ENCODE data around the gene CHRM2. TPM values are rescaled to one million over a fixed set of nuclear protein-coding genes. Genes with fewer than 3 reads are reported as not detected.

Gene CHRM2
- total RNA-seq, 1 donor from 2014 or later = 72.1 TPM

DNA sequence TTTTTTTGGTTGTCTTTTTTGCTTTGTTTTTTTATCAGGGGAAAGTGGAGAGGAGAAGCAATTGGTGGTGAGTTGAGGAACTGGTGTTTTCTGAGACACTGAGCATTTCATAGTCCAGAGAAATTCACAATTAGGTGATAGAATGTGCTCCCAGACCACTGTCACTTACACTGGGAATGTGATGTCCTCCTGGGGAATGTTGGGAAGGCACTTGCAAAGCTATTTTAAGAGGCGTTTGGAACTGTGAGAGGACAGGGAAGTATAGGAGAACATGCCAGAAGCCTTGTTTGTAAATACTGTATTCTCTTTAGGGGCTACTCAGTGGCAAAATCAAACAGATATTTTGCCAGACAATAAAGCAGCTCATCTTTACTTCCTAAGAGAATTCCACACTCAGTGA is 16.0 kb downstream of the CHRM2 start:
- intact Hi-C loops (cut with DNase I) = no loop called here
- DNase-seq = no peak
- ATAC-seq (ENCODE audit: poor library complexity) = peak; percentile 87

DNA sequence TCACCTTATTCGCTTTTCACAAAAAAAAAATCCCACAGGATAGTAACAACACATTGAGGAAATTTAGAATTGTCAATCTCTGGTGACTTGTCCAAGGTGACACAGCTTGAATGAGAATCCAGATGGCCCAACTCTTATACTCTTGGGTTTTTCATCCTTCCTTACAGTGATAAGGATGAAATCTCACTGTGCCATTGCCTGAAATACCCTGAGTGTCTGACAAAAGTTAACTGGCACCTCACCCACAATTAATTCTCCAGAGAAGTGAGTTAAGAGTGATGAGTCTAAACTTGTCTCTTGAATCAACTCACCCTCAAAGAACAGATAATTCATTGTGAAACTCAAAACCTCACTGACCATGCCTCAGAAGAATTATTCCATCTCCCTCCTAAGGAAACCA is 18.9 kb downstream of the CHRM2 start:
- intact Hi-C loops (cut with DNase I) = no loop called here
- ATAC-seq (ENCODE audit: poor library complexity) (no peak), DNase-seq (no peak)

DNA sequence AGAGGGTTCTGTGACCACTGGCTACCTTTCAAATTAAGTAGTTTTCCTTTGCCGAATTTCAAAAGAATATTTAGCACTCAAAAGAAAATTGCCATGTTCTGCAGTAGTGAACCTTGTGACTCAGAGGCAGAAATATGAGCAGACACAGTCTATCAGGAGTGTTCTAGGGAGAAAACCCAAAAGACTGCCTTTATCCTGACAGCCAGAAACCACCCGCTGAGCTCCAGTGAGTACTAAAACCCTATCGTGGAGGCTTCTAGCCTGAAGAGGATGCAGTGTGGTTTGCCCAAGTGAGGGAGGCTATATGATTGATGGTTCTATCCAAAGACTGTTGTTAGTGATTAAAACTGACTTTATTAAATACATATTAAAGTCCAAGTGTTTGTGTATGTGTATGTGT is 21.9 kb downstream of the CHRM2 start:
- ATAC-seq (ENCODE audit: poor library complexity) (no peak), DNase-seq (no peak)
- intact Hi-C loops (cut with DNase I) = no loop called here

DNA sequence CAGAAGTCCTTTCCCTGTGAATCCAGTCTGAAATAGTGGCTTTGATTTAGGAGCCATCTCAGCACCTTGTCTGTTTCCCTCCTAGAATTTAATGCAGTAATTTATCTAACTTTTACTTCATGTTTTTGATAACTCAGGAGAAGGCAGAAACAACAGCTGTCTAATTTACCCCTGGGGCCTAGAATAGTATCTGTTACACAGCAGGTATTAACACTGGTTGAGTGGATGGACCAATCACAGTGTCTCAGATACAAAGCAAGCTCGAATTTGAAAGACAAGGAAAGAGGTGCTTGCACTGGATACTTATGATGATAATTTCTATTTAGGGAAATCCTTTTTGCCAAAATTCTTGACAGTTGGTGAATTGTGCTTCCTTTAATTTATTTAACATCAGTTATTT is 23.4 kb downstream of the CHRM2 start:
- DNase-seq (no peak), ATAC-seq (ENCODE audit: poor library complexity) (no peak)
- intact Hi-C loops (cut with DNase I) = no loop called here

DNA sequence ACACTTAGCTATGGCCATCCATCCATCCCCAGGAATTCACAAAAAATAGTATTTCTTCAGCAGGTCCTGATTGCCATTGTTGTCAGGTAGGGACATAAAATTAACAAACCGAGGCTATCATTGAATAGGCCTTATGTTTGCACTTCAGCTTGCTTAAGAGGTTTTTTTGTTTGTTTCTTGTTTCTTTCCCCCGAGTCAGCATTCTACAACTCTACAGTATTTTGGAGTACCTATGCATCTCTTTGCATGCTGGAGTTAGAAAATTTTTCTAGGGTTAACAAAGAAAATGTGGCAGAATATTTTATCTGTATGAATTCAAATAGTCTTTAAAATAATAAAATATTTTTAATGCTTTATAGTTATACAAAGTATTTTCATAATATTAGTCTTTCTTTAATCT is 26.3 kb downstream of the CHRM2 start:
- no peak for ATAC-seq (ENCODE audit: poor library complexity)
- intact Hi-C loops (cut with DNase I) = no loop called here

DNA sequence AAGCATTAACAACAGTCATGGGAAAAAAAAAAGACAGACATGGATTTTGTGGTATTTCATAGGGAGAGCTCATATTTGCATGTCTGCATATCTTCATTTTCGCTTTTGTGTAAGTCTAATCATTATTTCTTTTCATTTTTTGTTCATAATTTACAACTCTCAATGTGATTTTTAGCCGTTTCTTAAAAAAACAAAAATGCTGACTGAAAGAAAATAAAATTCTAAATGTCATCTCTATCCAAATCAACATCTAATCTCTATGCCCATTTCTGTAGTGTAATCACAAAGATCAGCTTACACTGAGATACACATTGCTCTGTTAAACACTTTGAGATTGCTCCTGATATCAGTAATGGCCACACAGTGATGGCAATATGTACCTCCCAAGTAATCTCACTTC is 29.2 kb downstream of the CHRM2 start:
- intact Hi-C loops (cut with DNase I) = no loop called here
- ATAC-seq (ENCODE audit: poor library complexity) (no peak), DNase-seq (no peak)

More for the DNA sequence above, 26.3 kb downstream of the CHRM2 start:
- DNase-seq = no peak

DNA sequence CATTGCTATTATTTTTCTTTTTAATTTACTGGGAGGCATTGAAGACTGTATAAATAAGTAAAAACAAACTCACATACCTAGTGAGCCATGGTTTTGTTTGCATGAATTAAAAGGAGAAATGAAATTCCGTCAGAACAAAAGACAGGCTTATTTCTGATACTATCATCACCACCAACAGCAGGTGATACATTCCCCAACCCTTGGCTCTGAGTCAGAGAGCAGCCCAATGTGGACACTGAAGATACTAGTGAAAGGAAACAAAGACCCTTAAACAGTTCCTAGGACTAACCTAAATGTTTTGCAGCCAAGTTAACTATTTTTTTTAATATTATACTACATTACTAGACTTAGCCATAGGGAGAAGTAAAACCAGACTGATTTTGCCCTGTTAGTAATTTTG is 31.6 kb downstream of the CHRM2 start:
- intact Hi-C loops (cut with DNase I) = no loop called here
- ATAC-seq (ENCODE audit: poor library complexity) (peak; percentile 48), DNase-seq (no peak)

DNA sequence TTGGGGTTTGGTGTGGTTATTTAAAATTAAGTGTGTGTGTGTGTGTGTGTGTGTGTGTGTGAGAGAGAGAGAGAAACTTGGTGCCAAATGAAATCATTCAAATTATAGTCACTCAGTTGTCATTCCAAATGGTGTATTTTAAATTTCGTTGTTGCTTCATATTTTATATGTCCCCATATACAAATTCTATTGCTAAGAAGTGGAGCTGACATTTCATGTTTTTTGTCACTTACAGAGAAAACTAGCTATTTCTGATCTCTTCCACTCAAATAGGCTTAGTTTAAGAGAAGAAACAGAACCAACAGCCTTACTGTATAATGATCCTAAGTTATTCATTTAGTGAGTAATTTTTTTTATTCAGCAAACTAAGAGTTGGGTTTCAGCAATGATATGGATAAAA is 42.3 kb downstream of the CHRM2 start:
- intact Hi-C loops (cut with DNase I) = no loop called here
- ATAC-seq (ENCODE audit: poor library complexity) (no peak), DNase-seq (no peak)

DNA sequence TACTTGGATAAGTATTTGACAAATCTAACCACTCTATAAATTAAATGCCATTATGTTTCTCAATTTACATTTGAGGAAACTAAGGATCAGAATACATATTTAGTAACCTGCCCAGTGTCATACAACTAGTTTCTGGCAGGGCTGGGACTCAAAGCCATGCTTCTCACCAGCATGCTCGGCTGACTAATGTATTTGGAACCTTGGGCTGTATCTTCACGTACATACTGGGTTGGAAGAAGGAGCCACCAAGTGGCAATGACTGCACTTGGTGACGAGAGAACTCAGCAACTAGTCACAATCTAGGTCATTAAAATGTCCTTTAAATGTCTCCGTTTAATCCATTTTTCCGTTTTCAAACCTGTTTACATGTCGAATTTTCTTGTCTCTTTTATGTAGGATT is 42.9 kb downstream of the CHRM2 start:
- intact Hi-C loops (cut with DNase I) = no loop called here
- ATAC-seq (ENCODE audit: poor library complexity) (peak; percentile 57), DNase-seq (no peak)

DNA sequence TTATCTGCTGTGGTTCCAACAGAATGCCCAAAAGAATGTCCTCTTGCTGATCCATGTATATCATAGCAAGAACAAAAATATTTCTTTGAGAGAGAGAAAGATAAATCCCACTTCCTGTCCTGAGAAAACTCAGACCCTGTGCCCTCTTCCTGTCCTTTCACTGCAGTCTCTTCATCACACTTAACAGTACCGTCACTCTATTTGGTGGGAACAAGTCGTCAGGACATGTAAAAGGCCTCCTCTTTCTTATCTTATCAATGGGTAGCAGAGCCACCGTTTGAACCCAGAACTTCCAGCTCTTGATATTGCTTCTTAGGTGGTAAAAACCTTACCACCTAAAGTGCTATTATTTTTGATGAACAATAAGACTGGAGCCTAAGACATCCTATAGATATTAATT is 43.9 kb downstream of the CHRM2 start:
- DNase-seq (no peak), ATAC-seq (ENCODE audit: poor library complexity) (no peak)
- intact Hi-C loops (cut with DNase I) = no loop called here

DNA sequence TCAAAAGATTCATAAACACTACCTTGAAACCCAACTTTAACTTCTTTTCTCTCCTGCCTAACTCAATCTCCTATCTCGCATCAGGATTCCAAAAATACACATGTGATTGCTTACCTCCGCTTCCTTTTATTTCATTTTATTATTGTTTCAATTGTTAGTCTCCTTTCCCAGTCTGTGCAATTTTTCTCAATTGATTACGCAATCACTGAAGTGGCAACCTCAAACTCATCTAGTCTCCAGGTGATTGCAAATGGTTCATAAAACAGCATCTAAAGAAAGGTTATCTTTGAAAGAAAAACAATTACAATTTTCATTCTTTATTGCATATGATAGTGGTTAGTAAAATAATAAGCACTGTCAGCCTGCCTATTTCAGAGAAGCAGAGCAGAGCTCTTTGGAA is 45.6 kb downstream of the CHRM2 start:
- intact Hi-C loops (cut with DNase I) = no loop called here
- DNase-seq = no peak
- ATAC-seq (ENCODE audit: poor library complexity) = no peak

DNA sequence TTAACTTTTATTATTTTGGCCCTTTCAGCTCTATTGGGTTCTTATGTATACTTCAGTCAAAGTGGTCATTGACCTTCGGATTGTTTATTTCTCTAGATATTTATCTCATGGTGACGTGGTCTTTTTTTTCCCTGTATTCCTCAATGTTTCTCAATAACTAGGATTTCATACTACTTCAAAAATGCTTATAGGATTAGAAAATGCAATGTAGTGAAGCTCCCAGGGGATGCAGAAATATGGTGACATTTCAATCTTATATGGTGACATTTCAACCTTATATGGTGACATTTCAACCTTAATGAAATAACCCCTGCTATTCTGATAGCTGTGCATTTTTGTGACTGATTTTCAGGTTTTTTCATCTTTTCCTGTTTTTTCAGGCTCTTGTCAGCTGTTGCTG is 51.4 kb downstream of the CHRM2 start:
- DNase-seq (no peak), ATAC-seq (ENCODE audit: poor library complexity) (no peak)
- intact Hi-C loops (cut with DNase I) = no loop called here

DNA sequence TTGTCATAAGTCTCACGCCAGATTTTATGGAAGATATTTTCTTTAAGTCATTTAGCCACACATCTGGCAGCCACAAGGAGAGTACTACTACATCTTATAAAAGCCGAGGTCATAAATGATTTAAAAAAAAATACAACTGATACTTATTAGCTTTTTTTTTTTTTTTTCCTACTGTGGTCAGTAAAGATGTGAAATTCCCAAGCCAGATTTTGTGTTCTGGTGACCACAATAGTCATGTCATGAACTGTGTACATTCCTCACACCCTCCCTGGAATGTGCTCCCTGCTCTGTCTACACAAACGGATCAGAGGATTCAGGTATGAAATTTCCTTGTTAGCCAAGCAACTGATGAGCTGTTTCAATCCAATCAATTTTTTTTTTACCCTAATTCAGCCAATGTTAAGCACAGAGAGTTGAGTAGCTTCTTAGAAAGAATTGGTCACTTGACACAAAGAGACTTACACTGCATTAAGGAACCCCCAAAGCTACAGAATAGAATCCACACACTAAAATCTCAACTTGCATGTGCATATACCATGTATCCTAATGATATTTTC is 54.7 kb downstream of the CHRM2 start:
- DNase-seq = no peak
- intact Hi-C loops (cut with DNase I) = no loop called here
- ATAC-seq (ENCODE audit: poor library complexity) = no peak

DNA sequence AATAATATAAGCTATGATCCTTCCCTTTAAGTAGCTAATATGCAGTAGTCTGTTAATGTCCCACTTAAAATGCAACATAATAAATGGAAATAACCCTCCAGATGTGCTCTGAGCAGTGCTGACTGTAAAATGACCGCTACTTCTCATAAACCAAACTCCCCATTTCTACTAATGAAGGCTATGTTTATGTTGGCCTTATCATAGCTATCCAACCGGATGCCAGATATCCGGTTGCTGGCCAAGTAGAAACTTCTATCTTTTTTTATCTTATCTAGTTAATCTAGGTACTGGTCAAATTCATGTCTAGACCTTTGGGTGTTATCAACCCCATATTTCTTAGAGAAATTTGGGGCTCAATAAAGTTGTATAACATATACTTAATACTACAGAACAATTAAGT is 56.6 kb downstream of the CHRM2 start:
- ATAC-seq (ENCODE audit: poor library complexity) (no peak), DNase-seq (no peak)
- intact Hi-C loops (cut with DNase I) = no loop called here

DNA sequence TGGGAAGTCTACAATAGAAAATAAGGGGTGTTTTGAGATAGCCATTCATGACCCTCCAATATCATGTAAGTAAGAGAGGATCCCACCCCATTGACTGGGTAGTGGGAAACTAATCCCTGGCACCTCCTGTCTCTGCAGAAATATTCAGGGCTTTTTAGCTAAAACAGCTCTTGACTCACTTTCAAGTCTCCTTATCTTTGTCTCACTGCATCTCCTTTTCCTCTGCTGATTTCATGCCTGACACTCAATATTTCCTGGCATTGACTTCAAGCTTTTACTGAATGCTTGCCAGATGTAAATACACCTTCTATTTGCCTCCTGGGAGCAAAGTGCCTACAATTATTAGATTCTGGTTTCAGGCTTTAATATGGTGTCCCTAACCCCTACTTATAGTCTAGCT is 57.1 kb downstream of the CHRM2 start:
- ATAC-seq (ENCODE audit: poor library complexity) (peak; percentile 26), DNase-seq (no peak)
- intact Hi-C loops (cut with DNase I) = no loop called here

DNA sequence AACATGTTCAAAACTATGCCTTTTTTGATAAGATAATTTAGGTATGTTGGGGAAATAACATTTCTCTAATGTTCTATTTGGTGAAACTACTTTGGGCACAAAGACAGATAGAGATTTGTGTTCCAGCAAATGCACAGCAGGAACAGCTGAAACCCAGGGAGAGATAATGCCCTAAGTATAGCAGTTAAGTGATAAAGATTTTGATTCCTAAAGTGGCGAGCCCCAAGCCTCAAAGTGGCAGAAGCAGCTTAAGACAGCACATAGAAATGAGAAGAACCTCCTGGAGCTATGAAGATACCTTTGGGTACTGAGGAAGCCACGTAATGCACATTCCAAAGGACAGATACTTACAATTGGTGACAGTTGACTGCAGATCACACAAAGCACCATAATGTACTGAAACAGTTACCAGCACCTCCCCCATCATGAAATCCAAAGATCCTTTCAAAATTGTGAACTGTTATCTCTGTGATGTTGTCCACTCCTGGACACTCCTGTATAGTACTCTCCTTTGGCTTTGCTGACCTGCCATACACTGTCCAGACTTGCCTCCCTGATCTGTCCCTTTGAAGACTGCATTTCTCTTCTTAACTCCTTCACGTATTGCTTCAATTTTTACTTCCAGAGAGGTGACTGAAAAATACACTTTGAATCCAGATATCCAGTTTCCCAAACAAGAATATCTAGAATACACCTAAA is 62.9 kb downstream of the CHRM2 start:
- intact Hi-C loops (cut with DNase I) = no loop called here
- no peak for DNase-seq
- peak; percentile 47 for ATAC-seq (ENCODE audit: poor library complexity)

DNA sequence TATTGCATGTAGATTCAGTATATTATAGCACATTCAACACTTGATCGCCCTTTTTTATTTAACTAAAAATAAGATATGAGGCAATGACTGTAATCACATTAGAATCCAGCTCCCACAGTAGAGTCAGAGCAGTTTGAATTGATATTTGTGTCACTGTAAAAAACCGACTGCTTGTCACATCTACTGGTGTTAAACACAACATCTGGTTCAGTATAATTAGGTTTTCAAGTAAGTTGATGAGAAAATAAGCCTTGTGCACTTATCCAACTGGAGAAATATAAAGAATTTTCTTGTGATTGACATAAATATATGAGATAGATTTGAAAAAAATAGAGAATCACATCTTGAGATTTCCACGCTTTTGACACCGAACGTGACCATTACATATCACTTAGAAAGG is 69.0 kb downstream of the CHRM2 start:
- intact Hi-C loops (cut with DNase I) = no loop called here
- no peak for DNase-seq
- no peak for ATAC-seq (ENCODE audit: poor library complexity)

DNA sequence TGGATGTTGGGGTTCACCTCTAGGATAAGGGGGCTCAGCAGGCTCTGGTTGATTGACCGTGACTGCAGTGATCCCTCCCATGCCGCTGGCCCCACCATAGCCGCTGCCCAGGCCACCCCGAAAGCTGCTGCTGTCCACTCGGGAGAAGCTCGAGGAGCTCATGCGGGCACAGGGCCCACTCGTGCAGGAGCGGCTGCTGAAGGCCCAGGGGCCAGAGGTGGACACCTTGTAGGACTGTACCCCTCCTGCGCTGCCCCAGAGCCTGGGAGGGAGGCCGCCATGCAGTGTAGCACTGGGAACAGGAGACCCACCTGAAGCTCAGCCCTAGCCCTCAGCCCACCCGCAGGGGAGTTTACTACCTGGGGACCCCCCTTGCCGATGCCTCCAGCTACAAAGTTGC is 70.0 kb downstream of the CHRM2 start:
- intact Hi-C loops (cut with DNase I) = no loop called here
- ATAC-seq (ENCODE audit: poor library complexity) (no peak), DNase-seq (no peak)

DNA sequence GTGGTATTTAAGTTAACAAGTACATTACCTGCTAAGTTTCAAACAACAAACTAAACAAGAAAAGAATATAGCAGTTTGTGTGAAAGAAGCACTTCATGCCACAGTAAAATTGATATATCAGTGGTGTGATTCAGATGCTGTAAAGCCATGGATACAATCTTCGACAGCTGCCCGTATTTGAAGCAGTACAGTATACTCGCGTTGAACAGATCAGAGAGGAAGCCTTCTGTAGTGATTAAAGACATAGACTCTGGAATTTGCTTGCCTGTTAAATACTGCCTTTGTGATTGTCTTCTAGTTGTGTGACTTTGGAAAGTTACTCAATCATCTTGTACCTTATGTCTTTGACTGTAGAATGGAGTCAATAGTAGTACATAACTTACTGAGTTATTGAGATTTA is 71.7 kb downstream of the CHRM2 start:
- no peak for DNase-seq
- intact Hi-C loops (cut with DNase I) = no loop called here
- no peak for ATAC-seq (ENCODE audit: poor library complexity)

DNA sequence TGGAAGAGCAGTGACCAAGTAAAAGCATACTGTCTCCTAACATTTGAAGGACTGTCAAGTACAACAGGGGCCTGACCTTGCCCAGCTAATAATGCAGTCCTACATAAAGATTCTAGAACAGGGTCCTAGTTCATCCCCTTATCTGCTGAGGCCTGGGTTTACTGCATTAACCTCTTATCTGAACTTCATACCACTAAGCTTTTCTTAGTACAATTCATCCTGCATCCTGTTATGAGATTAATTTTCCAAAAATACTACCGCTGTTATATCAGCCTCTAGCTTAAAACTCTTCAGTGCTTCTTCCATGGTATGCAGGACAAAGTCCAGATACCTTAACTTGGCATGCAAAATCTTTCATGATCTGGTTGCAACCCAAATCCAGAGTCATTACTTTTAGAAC is 72.5 kb downstream of the CHRM2 start:
- ATAC-seq (ENCODE audit: poor library complexity) (peak; percentile 75), DNase-seq (no peak)
- intact Hi-C loops (cut with DNase I) = no loop called here

DNA sequence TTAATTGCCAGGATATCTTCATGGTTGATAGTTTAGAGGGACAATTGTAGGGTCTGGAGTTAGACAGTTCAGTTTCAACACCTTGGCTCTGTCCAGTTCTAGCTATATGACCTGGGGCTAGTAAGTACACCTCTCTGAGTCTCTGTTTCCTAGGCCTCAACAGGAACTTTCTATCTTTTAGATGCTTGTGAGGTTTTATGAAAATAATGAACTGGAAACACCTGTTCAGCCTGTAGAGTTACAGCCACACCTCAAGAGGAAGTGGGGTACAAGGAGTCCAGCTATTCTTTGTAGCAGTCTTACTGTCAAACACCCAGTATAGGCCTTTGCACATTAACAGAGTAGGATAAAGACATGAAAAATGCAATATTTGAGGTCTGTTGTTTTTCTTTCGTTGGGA is 73.4 kb downstream of the CHRM2 start:
- DNase-seq (no peak), ATAC-seq (ENCODE audit: poor library complexity) (peak; percentile 9)
- intact Hi-C loops (cut with DNase I) = no loop called here
